Spleen (tissue), 7 donors: ENCODE data around the gene TBX5.

Source experiments
- CTCF ChIP-seq, 11 experiments: fragments of 200-600 bp in 7 of 11; fragments of 450-650 bp in 4 of 11; sonication (generic) in 4 of 11; IDR thresholded peaks in 8 of 11; conservative IDR thresholded peaks in 3 of 11; 1 replicate in 7 of 11; 2 replicates in 4 of 11; pipeline versions ENCODE4 v1.4.0 to v1.8.0; 2016 to 2021; ENCODE audit warnings: antibody characterized with exemption in 11 of 11, inconsistent platforms in 4 of 11, mild to moderate bottlenecking in 1 of 11
- POLR2A ChIP-seq, 3 donors: fragments of 450-650 bp; IDR thresholded peaks; one replicate each; pipeline ENCODE4 v1.5.1; 2017; ENCODE audit warnings: antibody characterized with exemption in 3 of 3, mild to moderate bottlenecking in 1 of 3
- POLR2AphosphoS5 ChIP-seq, 3 donors: sonication (generic); formaldehyde crosslinking; IDR thresholded peaks; one replicate each; pipeline ENCODE4 v1.5.1; 2017; ENCODE audit warnings: antibody characterized with exemption in 3 of 3
- donor health status: DM: no; HTN: no; CAD: no; lungs with moderate emphysema.
- donor health status: DM: no; HTN: no; CAD: no.
- donor health status: DM: no; HTN: no; CAD: no.

GRCh38 chr12:114444422-114445279 lies 38.7 kb upstream of the TBX5 start:
- TF ChIP-seq POLR2A (IDR thresholded peaks at IDR 0.05), result no peak
- TF ChIP-seq CTCF (IDR thresholded peaks at IDR 0.05 in 8 of 11, conservative IDR thresholded peaks at IDR 0.05 in 3 of 11), result no peak
- no peak for TF ChIP-seq POLR2AphosphoS5 (IDR thresholded peaks at IDR 0.05)
